ENCODE results near the gene RNF38. TPM values are rescaled to one million over a fixed set of nuclear protein-coding genes. Genes with fewer than 3 reads are reported as not detected.
"Not testable (repeated sequence)": the region's sequence is repeated elsewhere in the genome, so short reads cannot be mapped to it uniquely, and the experiment has no call there.

The RNF38 gene
- total RNA-seq, 1 experiment from 2014 or later: 18.1 TPM

- H3K27ac ChIP-seq (ENCODE audit: low read depth, low read length); CTCF ChIA-PET: not testable (repeated sequence)
Measured at GRCh38 chr9:36411410-36411809, 11.3 kb upstream of the RNF38 start.

GRCh38 chr9:36409076-36409475 lies 9.0 kb upstream of the RNF38 start:
- H3K79me2 ChIP-seq (ENCODE audit: insufficient read depth, low read length); ATAC-seq; H3K27ac ChIP-seq (ENCODE audit: low read depth, low read length); DNase-seq (ENCODE audit: low read depth, low spot score); H3K4me1 ChIP-seq (ENCODE audit: control insufficient read depth in 1 of 2, insufficient read depth in 2 of 2, low read length in 2 of 2); H2AFZ ChIP-seq (ENCODE audit: low read depth, low read length, poor library complexity, severe bottlenecking); H3K27me3 ChIP-seq (ENCODE audit: insufficient read depth, low read length); H3K9me2 ChIP-seq (ENCODE audit: insufficient read depth); H3K36me3 ChIP-seq (ENCODE audit: control insufficient read depth in 1 of 2, insufficient read depth in 2 of 2, low read length in 2 of 2); POLR2A ChIA-PET; H3K4me3 ChIP-seq (replicated peaks in 1 of 2; ENCODE audit: low read depth in 1 of 2, low read length in 2 of 2); H3K9ac ChIP-seq (ENCODE audit: low read length); RAD21 ChIA-PET (ENCODE audit: low non-redundant PET in 1 of 2, low total read pairs in 2 of 2, uncharacterized antibody in 2 of 2, unreplicated experiment in 2 of 2); H3K9me3 ChIP-seq (ENCODE audit: control insufficient read depth in 1 of 2, insufficient read depth in 1 of 2, low read depth in 1 of 2, low read length in 2 of 2); BruUV-seq (replicated peaks); H4K20me1 ChIP-seq (ENCODE audit: insufficient read depth); H3K4me2 ChIP-seq (ENCODE audit: low read length): not testable (repeated sequence)
- intact Hi-C loops (cut with micrococcal nuclease): loop anchor here (5.0 to 10.0 kb wide), 2 partner anchors 216 to 448 kb away; no protein-coding TSS in a partner anchor
- CTCF ChIA-PET: interaction anchor here (4.8 kb wide), 1 partner anchor 44 kb away, joined by 119 read pairs; no protein-coding TSS in a partner anchor

More at GRCh38 chr9:36411410-36411809, 11.3 kb upstream of the RNF38 start:
- TF ChIP-seq CEBPB (IDR thresholded peaks at IDR 0.05; ENCODE audit: low read depth): peak; percentile 85
- H3K4me2 ChIP-seq (ENCODE audit: low read length); intact Hi-C loops (cut with micrococcal nuclease); BruUV-seq (replicated peaks); H3K9ac ChIP-seq (ENCODE audit: low read length); H4K20me1 ChIP-seq (ENCODE audit: insufficient read depth); POLR2A ChIA-PET; DNase-seq (ENCODE audit: low read depth, low spot score); RAD21 ChIA-PET (ENCODE audit: low non-redundant PET in 1 of 2, low total read pairs in 2 of 2, uncharacterized antibody in 2 of 2, unreplicated experiment in 2 of 2); H3K79me2 ChIP-seq (ENCODE audit: insufficient read depth, low read length); ATAC-seq; H3K9me2 ChIP-seq (ENCODE audit: insufficient read depth); H3K27me3 ChIP-seq (ENCODE audit: insufficient read depth, low read length); H3K9me3 ChIP-seq (ENCODE audit: control insufficient read depth in 1 of 2, insufficient read depth in 1 of 2, low read depth in 1 of 2, low read length in 2 of 2); H3K36me3 ChIP-seq (ENCODE audit: control insufficient read depth in 1 of 2, insufficient read depth in 2 of 2, low read length in 2 of 2); H3K4me3 ChIP-seq (replicated peaks in 1 of 2; ENCODE audit: low read depth in 1 of 2, low read length in 2 of 2); H3K4me1 ChIP-seq (ENCODE audit: control insufficient read depth in 1 of 2, insufficient read depth in 2 of 2, low read length in 2 of 2); H2AFZ ChIP-seq (ENCODE audit: low read depth, low read length, poor library complexity, severe bottlenecking): not testable (repeated sequence)
